AG10803 (cell line): Measurements from ENCODE around the gene ACTC1.

Experiments used
- DNase-seq: peaks from one replicate; pipeline ENCODE4 v3.0.0; 2010; ENCODE audit warnings: low read depth
- H3K4me3 ChIP-seq: 2 replicates; pipeline ENCODE4 v1.5.1; 2011; ENCODE audit warnings: mild to moderate bottlenecking, low read length, control low read depth
- CTCF ChIP-seq: conservative IDR thresholded peaks from 2 replicates; pipeline ENCODE4 v1.5.1; 2011; ENCODE audit warnings: mild to moderate bottlenecking, low read length, control low read depth, inconsistent platforms

The ACTC1 gene

GRCh38 chr15:34795267-34796081 lies at the start of gene ACTC1:
ACTC1 (minus strand) TSS chr15:34795549; CDS start chr15:34794808, 741 bp downstream.
- DNase-seq = peak; percentile 54
- H3K4me3 ChIP-seq = peak within 1 kb of the TSS; percentile 46
- peak; percentile 21; the same call in 1 of the 2 replicates for TF ChIP-seq CTCF

GRCh38 chr15:34841262-34841725 lies 45.9 kb upstream of the ACTC1 start:
- no peak overlapping the region for H3K4me3 ChIP-seq
- DNase-seq = peak; percentile 40
- no peak for TF ChIP-seq CTCF

- no peak for DNase-seq
- H3K4me3 ChIP-seq = no peak overlapping the region
- no peak for TF ChIP-seq CTCF
Observed at GRCh38 chr15:34838282-34838681, 42.9 kb upstream of the ACTC1 start.

- no peak overlapping the region for H3K4me3 ChIP-seq
- TF ChIP-seq CTCF = no peak
- peak; percentile 69 for DNase-seq
Observed at GRCh38 chr15:34837246-34838016, 42.1 kb upstream of the ACTC1 start.

GRCh38 chr15:34828145-34828911 lies 33.0 kb upstream of the ACTC1 start:
- no peak for DNase-seq
- TF ChIP-seq CTCF = no peak
- no peak overlapping the region for H3K4me3 ChIP-seq

GRCh38 chr15:34821831-34822230 lies 26.5 kb upstream of the ACTC1 start:
- TF ChIP-seq CTCF = no peak
- H3K4me3 ChIP-seq = no peak overlapping the region
- DNase-seq = no peak
